Colonic mucosa (tissue), 4 donors: Measurements from ENCODE around the gene FMNL2. TPM values are rescaled to one million over a fixed set of nuclear protein-coding genes. Genes with fewer than 3 reads are reported as not detected.

Experiments used
- DNase-seq: peaks from one replicate; pipeline ENCODE4 v3.0.0-alpha.2; 2020
- H3K27ac ChIP-seq: fragments of 200-600 bp; one replicate; pipeline ENCODE4 v1.8.0; 2021
- H3K27me3 ChIP-seq: fragments of 200-600 bp; one replicate; pipeline ENCODE4 v1.8.0; 2021
- H3K36me3 ChIP-seq: fragments of 200-600 bp; one replicate; pipeline ENCODE4 v1.8.0; 2021
- H3K4me1 ChIP-seq: fragments of 200-600 bp; one replicate; pipeline ENCODE4 v1.8.0; 2021; ENCODE audit warnings: mild to moderate bottlenecking
- H3K4me3 ChIP-seq: fragments of 200-600 bp; one replicate; pipeline ENCODE4 v1.8.0; 2021
- H3K9ac ChIP-seq, 2 donors: one replicate each; pipeline ENCODE4 v1.7.0; 2013; ENCODE audit warnings: control low read depth in 2 of 2, low read depth in 2 of 2, low read length in 2 of 2
- H3K9me3 ChIP-seq: fragments of 200-600 bp; one replicate; pipeline ENCODE4 v1.8.0; 2021
- CTCF ChIP-seq: fragments of 200-600 bp; IDR thresholded peaks from one replicate; pipeline ENCODE4 v1.8.0; 2022; ENCODE audit warnings: antibody characterized with exemption, mild to moderate bottlenecking
- intact Hi-C: fragments of 100-400 bp; cut with DNase I; formaldehyde crosslinking; loops from one replicate; pipeline ENCODE4 v1.14.1; 2022
- total RNA-seq, 2 donors: library from RNA; stranded (reverse); fragmentation: NEBNext Ultra II Directional in 1 of 2; extraction: Animal tissue kit (Norgen Biotek cat#: 25700) in 1 of 2; gene quantifications; one replicate each; pipeline ENCODE4 v1.2.1, GENCODE V29; 2021
- donor health status: healthy.
- donor health status: DM: no; HTN: no; CAD: no.
- donor health status: DM: no; HTN: no; CAD: no.

Gene FMNL2
- total RNA-seq, 2 donors from 2014 or later, result 10.6 to 17.5 TPM

GRCh38 chr2:152462779-152463178 lies 127.8 kb downstream of the FMNL2 start:
- intact Hi-C loops, result no loop called here

DNA sequence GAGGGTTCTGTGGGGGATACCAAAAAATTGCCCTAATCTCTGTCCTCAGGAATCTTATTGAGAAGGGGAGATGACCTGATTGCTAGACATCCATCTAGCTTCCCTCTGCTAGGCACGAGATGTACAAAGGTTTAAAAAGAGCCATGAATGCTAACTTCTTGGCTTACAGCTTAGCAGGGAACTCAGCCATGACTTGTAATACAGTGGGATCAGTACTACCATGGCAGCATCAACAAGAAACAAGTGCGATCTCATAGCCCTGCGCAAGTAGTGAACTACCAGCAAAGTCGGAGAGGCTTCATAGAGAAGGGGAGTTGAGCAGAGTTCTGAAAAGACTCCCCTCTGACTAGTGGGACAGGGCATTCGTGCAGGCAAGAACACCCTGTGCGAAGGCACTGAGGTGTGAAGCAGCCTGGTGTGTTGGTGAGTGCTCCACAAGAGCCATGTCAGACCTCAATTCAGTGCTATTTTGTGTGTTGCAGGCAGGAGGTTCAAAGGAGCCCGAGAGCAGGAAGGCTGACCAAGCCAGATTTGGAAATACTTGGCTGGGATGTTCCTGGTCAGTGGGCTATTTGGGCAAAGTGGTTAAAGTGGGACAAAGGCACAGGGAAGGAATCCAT lies 130.0 kb downstream of the FMNL2 start:
- no peak for TF ChIP-seq CTCF
- DNase-seq, result no peak
- H3K4me1 ChIP-seq, result no peaks in the 10 kb centered on the region
- H3K27me3 ChIP-seq, result no peaks in the 10 kb centered on the region
- H3K9me3 ChIP-seq, result no peaks in the 10 kb centered on the region
- no peaks in the 10 kb centered on the region for H3K36me3 ChIP-seq
- intact Hi-C loops, result no loop called here
- H3K27ac ChIP-seq, result no peak overlapping the region
- H3K4me3 ChIP-seq, result no peak overlapping the region
- no peak overlapping the region for H3K9ac ChIP-seq

More at GRCh38 chr2:152462779-152463178, 127.8 kb downstream of the FMNL2 start:
- Histone ChIP-seq H3K9me3 (no peaks in the 10 kb centered on the region), H3K4me3 (no peak overlapping the region), H3K4me1 (no peaks in the 10 kb centered on the region), H3K36me3 (no peaks in the 10 kb centered on the region), H3K27ac (no peak overlapping the region), H3K27me3 (no peaks in the 10 kb centered on the region), H3K9ac (no peak overlapping the region)
- no peak for TF ChIP-seq CTCF
- no peak for DNase-seq

DNA sequence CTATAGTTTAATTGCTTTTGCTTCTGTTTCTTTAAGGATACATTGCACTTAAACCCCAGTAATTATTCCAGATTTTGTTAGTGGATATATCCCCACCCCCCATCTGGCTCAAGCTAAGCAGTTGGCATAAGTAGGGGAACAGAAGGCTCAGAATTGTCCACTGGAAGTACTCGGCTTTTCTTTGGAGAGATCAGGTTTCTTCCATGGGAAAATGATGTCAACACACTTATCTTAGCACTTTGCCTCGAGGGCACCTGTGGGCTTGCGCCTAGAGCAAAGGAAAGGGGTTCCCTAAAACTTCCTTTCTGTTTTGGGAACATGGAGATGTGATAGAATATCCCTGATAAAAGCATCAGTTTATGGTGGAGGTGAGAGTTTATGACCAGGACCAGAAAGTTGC lies 130.6 kb downstream of the FMNL2 start:
- intact Hi-C loops, result no loop called here
- H3K4me1 ChIP-seq, result no peaks in the 10 kb centered on the region
- H3K9me3 ChIP-seq, result no peaks in the 10 kb centered on the region
- H3K36me3 ChIP-seq, result no peaks in the 10 kb centered on the region
- no peak overlapping the region for H3K27ac ChIP-seq
- no peaks in the 10 kb centered on the region for H3K27me3 ChIP-seq
- H3K9ac ChIP-seq, result no peak overlapping the region
- no peak for TF ChIP-seq CTCF
- DNase-seq, result no peak
- H3K4me3 ChIP-seq, result no peak overlapping the region

DNA sequence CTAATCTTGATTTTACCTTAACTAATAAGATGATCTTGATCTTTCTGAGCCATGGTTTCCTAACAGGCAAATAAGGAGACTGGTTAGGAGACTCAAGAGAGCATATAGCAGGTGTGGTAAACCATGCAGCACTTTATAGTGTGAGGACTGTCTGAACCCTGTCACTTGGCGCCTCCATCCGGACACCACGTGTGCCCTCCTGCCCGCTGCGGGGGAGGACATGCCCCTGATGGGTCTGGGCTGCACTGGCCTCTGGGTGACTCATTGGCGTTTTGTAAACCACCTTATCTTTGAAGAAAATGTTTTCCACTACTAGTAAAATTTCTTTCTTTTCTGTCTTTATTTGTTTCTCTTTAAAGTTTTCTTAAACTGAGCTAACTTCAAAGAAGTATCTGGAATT lies 131.1 kb downstream of the FMNL2 start:
- Histone ChIP-seq H3K9me3 (no peaks in the 10 kb centered on the region), H3K4me3 (no peak overlapping the region), H3K9ac (no peak overlapping the region), H3K27me3 (no peaks in the 10 kb centered on the region), H3K27ac (no peak overlapping the region), H3K36me3 (no peaks in the 10 kb centered on the region), H3K4me1 (peaks cover under 1% of the 10 kb centered on the region)
- no peak for TF ChIP-seq CTCF
- intact Hi-C loops, result no loop called here
- peak; percentile 49 for DNase-seq

DNA sequence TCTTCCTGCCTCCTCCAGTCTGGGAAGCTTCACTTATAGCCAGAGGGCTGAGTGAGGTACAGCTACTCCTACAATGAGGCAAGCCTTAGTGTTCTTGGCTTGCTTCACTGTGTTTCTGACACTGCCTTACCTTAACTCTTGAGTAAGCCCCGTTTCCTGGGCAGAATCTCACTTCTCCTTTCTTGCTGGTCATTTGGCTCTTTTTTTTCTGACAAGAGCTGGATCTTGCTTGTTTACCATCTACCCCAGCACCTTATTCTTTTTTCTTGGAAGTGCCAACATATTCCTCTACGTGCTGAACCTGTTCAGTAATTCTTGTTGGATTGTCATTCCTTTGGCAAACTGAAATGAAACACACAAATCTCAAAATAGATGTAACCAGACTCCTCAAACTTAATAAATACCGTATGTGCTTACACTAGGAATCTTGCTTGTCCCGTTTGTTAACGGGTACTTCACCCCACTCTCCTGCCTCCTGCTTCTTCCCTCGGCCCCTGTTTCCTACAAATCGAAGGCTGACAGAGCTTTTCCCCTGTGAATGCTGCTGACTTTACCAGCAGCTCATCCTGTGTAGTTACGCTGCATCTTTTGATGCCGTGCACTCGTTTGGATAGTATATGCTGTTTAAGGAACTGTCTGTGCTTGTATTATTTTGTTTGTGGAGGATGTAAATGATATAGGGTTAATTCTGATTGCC lies 132.2 kb downstream of the FMNL2 start:
- intact Hi-C loops, result no loop called here
- Histone ChIP-seq H3K9ac (no peak overlapping the region), H3K27me3 (no peaks in the 10 kb centered on the region), H3K36me3 (no peaks in the 10 kb centered on the region), H3K9me3 (no peaks in the 10 kb centered on the region), H3K27ac (no peak overlapping the region), H3K4me1 (peaks cover 4% of the 10 kb centered on the region), H3K4me3 (no peak overlapping the region)
- DNase-seq, result no peak
- no peak for TF ChIP-seq CTCF
